ENCODE measurements around the gene TEAD1.
A peak's percentile ranks its signal among the peaks of the same experiment; 100 is the strongest.

Gene TEAD1

DNA sequence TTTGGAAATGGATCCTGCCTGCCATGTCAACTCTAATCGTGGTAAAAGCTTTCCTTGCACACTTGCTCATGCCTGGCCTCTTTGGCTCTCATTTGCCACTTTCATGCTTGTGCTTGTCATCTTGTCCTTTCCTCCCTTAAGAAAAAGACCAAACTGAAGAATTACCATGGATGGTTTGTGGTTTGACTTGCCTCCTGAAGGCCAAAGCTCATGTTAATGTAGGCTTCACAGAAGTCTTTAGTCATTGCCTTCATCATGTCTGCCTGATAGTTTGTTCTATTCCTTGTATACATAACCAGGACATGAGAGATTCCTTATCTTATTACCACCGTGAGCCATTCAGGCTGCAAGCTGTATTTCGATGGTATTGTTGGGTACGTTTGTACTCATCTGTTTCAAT lies 17.3 kb downstream of the TEAD1 start:
- TF ChIP-seq, protein P1, sequence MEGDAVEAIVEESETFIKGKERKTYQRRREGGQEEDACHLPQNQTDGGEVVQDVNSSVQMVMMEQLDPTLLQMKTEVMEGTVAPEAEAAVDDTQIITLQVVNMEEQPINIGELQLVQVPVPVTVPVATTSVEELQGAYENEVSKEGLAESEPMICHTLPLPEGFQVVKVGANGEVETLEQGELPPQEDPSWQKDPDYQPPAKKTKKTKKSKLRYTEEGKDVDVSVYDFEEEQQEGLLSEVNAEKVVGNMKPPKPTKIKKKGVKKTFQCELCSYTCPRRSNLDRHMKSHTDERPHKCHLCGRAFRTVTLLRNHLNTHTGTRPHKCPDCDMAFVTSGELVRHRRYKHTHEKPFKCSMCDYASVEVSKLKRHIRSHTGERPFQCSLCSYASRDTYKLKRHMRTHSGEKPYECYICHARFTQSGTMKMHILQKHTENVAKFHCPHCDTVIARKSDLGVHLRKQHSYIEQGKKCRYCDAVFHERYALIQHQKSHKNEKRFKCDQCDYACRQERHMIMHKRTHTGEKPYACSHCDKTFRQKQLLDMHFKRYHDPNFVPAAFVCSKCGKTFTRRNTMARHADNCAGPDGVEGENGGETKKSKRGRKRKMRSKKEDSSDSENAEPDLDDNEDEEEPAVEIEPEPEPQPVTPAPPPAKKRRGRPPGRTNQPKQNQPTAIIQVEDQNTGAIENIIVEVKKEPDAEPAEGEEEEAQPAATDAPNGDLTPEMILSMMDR (IDR thresholded peaks at IDR 0.05; ENCODE audit: insufficient read depth, missing control alignments) = no peak
- FAIRE-seq (no peak), DNase-seq (ENCODE audit: insufficient read length, low spot score) (no peak)

DNA sequence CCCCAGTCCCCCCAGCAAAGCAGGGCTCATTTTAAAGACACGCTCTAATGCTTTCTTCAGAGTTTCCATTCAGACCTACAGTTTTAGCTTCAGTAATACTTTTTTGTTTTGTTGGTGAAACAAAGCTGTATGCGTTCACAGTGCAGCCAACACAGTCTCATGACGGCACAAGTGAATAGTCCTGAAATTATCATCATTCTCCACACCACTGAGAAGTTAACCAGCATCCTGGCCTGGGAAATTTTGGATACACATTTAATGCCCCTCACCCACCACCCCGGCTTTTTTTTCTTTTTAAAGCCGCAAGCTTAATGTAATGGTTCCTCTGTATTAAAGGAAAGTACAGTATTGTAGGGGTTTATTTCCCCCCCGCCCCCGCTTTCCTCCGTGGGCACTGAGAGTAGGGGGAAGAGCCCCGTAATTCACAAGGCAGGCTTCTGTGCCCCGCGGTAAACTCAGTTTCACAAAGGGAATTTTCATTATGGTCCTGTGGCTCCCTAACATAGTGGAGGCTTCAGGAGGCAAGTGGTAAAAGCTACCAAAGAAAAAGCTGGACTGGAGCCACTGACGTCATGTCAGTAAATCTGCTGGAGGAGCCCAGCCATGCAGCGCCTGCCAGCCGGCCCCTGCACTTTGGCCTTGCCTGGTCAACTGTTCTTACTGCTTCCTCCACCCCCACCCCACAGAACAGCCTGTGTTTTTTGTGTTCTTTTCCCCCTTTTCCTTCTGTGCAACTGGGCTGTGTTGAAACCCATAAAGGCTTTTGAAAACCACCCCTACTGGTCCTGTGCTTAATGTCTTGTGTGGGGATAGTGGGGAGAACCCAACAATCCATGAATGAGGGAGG lies 18.2 kb downstream of the TEAD1 start:
- no peak for DNase-seq (ENCODE audit: insufficient read length, low spot score)
- TF ChIP-seq, protein P1 (IDR thresholded peaks at IDR 0.05; ENCODE audit: insufficient read depth, missing control alignments) = no peak
- FAIRE-seq = no peak

DNA sequence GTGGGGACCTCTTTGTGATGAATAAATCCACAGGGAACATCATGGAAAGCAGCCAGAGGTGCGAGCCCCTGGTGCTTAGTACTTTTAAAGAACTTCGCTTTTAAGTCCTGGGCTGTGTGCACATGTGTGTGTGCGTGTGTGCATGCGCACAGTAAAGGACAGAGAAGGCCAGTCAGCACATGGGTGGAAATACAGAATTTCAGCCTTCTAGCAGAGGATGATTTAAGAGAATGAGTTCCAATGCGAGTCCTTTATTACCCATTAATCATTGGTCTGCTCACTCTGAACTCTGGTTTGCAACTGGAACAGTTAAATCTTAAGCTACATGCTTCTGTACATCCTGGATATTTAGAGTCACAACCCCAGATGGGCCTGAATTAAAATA lies 18.9 kb downstream of the TEAD1 start:
- TF ChIP-seq, protein P1 (IDR thresholded peaks at IDR 0.05; ENCODE audit: insufficient read depth, missing control alignments) = no peak

GRCh38 chr11:12693479-12694182 lies 19.4 kb downstream of the TEAD1 start:
- no peak for FAIRE-seq
- DNase-seq (ENCODE audit: insufficient read length, low spot score) = no peak
- TF ChIP-seq, protein P1 (IDR thresholded peaks at IDR 0.05; ENCODE audit: insufficient read depth, missing control alignments) = no peak

More for the DNA sequence above, 18.9 kb downstream of the TEAD1 start:
- no peak for DNase-seq (ENCODE audit: insufficient read length, low spot score)
- no peak for FAIRE-seq

DNA sequence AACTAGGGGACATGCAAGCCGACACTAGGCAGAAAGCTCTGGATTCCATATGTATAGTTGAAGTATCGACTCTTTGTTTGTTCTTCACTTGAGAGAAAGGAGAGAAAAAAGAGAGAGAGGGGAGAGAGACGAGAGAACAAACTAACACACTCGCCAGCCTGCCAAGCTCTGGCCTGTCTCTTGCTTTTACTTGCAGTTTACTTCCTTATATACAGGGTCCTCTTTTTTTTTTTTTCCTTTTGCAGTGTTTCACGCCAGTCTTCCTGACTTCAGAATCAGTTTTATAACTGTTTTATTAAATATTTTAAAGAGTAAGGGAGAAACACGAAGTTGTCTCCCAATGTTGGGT lies 19.9 kb downstream of the TEAD1 start:
- TF ChIP-seq, protein P1 (IDR thresholded peaks at IDR 0.05; ENCODE audit: insufficient read depth, missing control alignments) = no peak
- FAIRE-seq (no peak), DNase-seq (ENCODE audit: insufficient read length, low spot score) (no peak)

DNA sequence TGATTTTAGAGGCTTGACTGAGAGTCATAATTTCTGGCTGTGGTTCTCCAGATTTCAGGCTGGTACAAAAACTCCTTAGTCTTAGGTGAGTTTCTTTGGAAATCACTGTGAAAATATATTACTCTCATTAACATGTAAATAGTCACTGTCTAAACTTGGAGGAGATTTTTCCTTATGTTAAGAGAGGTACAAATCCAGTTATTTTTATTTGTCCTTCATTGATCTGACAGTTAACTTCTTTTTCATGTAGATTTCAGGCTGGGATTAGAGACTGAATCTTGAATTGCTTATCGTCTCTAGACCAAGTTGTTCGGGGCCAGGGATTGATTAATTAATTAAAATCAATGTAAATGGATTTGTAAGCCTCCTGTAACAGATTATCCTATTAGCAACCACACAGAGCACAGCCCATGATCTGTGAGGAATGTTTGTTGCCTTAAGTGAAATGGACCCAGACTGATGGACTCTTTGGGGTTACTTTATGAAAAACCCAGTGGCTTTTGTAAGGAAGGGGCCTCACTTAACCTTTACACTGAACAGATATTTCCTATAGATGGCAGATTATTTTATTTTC lies 21.1 kb downstream of the TEAD1 start:
- FAIRE-seq = peak; percentile 38
- DNase-seq (ENCODE audit: insufficient read length, low spot score) = peak; percentile 65

More for the DNA sequence above, 21.1 kb downstream of the TEAD1 start:
- TF ChIP-seq, protein P1 (IDR thresholded peaks at IDR 0.05; ENCODE audit: insufficient read depth, missing control alignments) = no peak
